Sigmoid colon (tissue), 3 donors: ENCODE results near the gene AAR2.

ENCODE experiments used
- POLR2A ChIP-seq, 2 donors: fragments of 450-650 bp; IDR thresholded peaks; one replicate each; pipeline ENCODE4 v1.6.1; 2016; ENCODE audit warnings: antibody characterized with exemption in 2 of 2, mild to moderate bottlenecking in 2 of 2, moderate library complexity in 2 of 2
- TF ChIP-seq, protein P1 (sequence below), 4 experiments: fragments of 450-650 bp in 3 of 4; fragments of 200-600 bp in 1 of 4; IDR thresholded peaks; one replicate each; pipeline ENCODE4 v1.5.1; 2016 to 2019; ENCODE audit warnings: antibody characterized with exemption in 4 of 4, mild to moderate bottlenecking in 3 of 4, moderate library complexity in 2 of 4

DNA sequence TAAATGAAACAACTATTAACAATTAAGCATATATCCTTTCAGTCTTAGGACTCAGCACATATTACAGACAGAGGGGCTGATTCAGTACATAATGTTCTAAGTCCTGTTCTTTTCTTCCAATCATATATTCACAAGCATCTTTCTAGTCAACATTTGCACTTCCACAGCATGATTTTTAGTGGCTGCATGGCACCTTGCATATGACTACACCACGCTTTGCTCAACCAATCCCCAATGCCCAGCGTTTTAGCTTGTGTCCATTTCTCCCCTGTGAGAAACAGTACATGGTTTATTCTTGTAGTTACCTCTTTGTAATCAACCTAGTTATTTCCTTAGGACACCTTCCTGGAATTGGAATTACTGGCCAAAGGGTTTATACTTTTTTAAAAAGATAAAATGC, 33.2 kb downstream of the AAR2 start:
- no peak for TF ChIP-seq POLR2A (IDR thresholded peaks at IDR 0.05)
- TF ChIP-seq, protein P1, sequence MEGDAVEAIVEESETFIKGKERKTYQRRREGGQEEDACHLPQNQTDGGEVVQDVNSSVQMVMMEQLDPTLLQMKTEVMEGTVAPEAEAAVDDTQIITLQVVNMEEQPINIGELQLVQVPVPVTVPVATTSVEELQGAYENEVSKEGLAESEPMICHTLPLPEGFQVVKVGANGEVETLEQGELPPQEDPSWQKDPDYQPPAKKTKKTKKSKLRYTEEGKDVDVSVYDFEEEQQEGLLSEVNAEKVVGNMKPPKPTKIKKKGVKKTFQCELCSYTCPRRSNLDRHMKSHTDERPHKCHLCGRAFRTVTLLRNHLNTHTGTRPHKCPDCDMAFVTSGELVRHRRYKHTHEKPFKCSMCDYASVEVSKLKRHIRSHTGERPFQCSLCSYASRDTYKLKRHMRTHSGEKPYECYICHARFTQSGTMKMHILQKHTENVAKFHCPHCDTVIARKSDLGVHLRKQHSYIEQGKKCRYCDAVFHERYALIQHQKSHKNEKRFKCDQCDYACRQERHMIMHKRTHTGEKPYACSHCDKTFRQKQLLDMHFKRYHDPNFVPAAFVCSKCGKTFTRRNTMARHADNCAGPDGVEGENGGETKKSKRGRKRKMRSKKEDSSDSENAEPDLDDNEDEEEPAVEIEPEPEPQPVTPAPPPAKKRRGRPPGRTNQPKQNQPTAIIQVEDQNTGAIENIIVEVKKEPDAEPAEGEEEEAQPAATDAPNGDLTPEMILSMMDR (IDR thresholded peaks at IDR 0.05): no peak
